HepG2 (cell line): ENCODE data around the gene PCSK7. TPM values are rescaled to one million over a fixed set of nuclear protein-coding genes. Genes with fewer than 3 reads are reported as not detected.

Source experiments
- ATAC-seq: fragments of 200-7000 bp; cut with Tn5 transposase; 3 replicates; pipeline ENCODE4 v1.9.1; 2020; ENCODE audit warnings: mild to moderate bottlenecking, moderate library complexity
- BruUV-seq: library from RNA; stranded (reverse); fragments of 400-500 nt; replicated peaks from 2 replicates; lab custom pipeline; 2021; lab: Mats Ljungman, UMichigan
- CTCF ChIA-PET: fragments of 300-600 bp; formaldehyde crosslinking; extraction: SDS; loops from one replicate; lab custom pipeline; 2021; ENCODE audit warnings: low total read pairs, inconsistent platforms, low intra/inter-chr PET ratio; lab: Yijun Ruan, JAX
- POLR2A ChIA-PET: fragments of 350-600 bp; sonication (Branson Sonifier 250); formaldehyde crosslinking; loops from one replicate; lab custom pipeline; 2020; ENCODE audit warnings: antibody characterized with exemption, inconsistent platforms; lab: Yijun Ruan, JAX
- DNase-seq: peaks from one replicate; pipeline ENCODE4 v3.0.0-alpha.2; 2015; ENCODE audit warnings: low spot score
- FAIRE-seq: peaks from 3 replicates; lab custom pipeline; 2011; peaks lifted over from hg19 to GRCh38; lab: Jason Lieb, UNC
- H2AFZ ChIP-seq: one replicate; pipeline ENCODE4 v1.6.1; 2011; ENCODE audit warnings: low read length, inconsistent platforms
- H3K27ac ChIP-seq: fragments of 300-600 bp; 3 replicates; pipeline ENCODE4 v1.8.0; 2011; ENCODE audit warnings: mixed run types, mild to moderate bottlenecking, mixed read lengths, low read length, inconsistent platforms; ENCODE audit not compliant: insufficient read depth; ENCODE audit errors: extremely low read length
- H3K27me3 ChIP-seq, 2 experiments: fragments of 200-600 bp in 1 of 2; 2 replicates in 1 of 2; 3 replicates in 1 of 2; pipeline versions ENCODE4 v1.6.0 to v1.8.0; 2011; ENCODE audit warnings: low read length in 2 of 2, mild to moderate bottlenecking in 2 of 2, moderate library complexity in 2 of 2, inconsistent platforms in 1 of 2; ENCODE audit not compliant: insufficient read depth in 2 of 2, control insufficient read depth in 1 of 2
- H3K36me3 ChIP-seq, 2 experiments: fragments of 200-600 bp in 1 of 2; replicated peaks in 1 of 2; 2 replicates in 1 of 2; 3 replicates in 1 of 2; pipeline versions ENCODE4 v1.5.1 to v1.8.0; 2011; ENCODE audit warnings: low read length in 2 of 2, inconsistent platforms in 1 of 2; ENCODE audit not compliant: insufficient read depth in 2 of 2, control insufficient read depth in 1 of 2
- H3K4me1 ChIP-seq: 2 replicates; pipeline ENCODE4 v1.5.1; 2012; ENCODE audit warnings: low read length, inconsistent platforms; ENCODE audit not compliant: insufficient read depth
- H3K4me2 ChIP-seq: 2 replicates; pipeline ENCODE4 v1.6.0; 2011; ENCODE audit warnings: low read depth, low read length, inconsistent platforms
- H3K4me3 ChIP-seq, 3 experiments: fragments of 200-600 bp in 1 of 3; sonication (generic), shearing (Covaris generic) in 1 of 3; replicated peaks in 1 of 3; 2 replicates each; pipeline ENCODE4 v1.5.1; 2011 to 2016; ENCODE audit warnings: low read length in 3 of 3, inconsistent platforms in 2 of 3, low read depth in 2 of 3, mild to moderate bottlenecking in 2 of 3, control low read depth in 1 of 3, mixed read lengths in 1 of 3; ENCODE audit not compliant: insufficient read depth in 1 of 3
- H3K79me2 ChIP-seq: one replicate; pipeline ENCODE4 v1.6.1; 2011; ENCODE audit warnings: low read length, inconsistent platforms; ENCODE audit not compliant: insufficient read depth
- H3K9ac ChIP-seq: 2 replicates; pipeline ENCODE4 v1.6.0; 2011; ENCODE audit warnings: mild to moderate bottlenecking, low read depth, low read length, inconsistent platforms; ENCODE audit not compliant: insufficient read depth
- H3K9me3 ChIP-seq: 2 replicates; pipeline ENCODE4 v1.5.1; 2012; ENCODE audit warnings: mild to moderate bottlenecking, low read length
- H4K20me1 ChIP-seq: 2 replicates; pipeline ENCODE4 v1.6.0; 2011; ENCODE audit warnings: inconsistent platforms, mild to moderate bottlenecking, low read length, moderate library complexity; ENCODE audit not compliant: insufficient read depth
- EEA1 ChIP-seq: sonication (generic); formaldehyde crosslinking; IDR thresholded peaks from 2 replicates; pipeline ENCODE4 v1.5.1; 2020; ENCODE audit warnings: mild to moderate bottlenecking, missing genetic modification reagents, borderline replicate concordance
- FIP1L1 ChIP-seq: fragments of 200-400 bp; formaldehyde crosslinking; IDR thresholded peaks from 2 replicates; pipeline ENCODE4 v1.6.1; 2018; ENCODE audit warnings: low read depth, mild to moderate bottlenecking, low read length, moderate library complexity, borderline replicate concordance; ENCODE audit not compliant: insufficient read depth
- KMT2B ChIP-seq: IDR thresholded peaks from 2 replicates; pipeline ENCODE4 v1.6.1; 2016; ENCODE audit warnings: missing genetic modification reagents, missing compliant biosample characterization
- POLR2G ChIP-seq: fragments of 200-400 bp; formaldehyde crosslinking; IDR thresholded peaks from 2 replicates; pipeline ENCODE4 v1.6.1; 2018; ENCODE audit warnings: mild to moderate bottlenecking, low read depth, low read length, moderate library complexity
- ZBTB7B ChIP-seq: sonication (generic); formaldehyde crosslinking; IDR thresholded peaks from 2 replicates; pipeline ENCODE4 v1.4.0; 2020; ENCODE audit warnings: missing genetic modification reagents
- ZHX2 ChIP-seq, 2 experiments: sonication (generic) in 1 of 2; formaldehyde crosslinking in 1 of 2; IDR thresholded peaks; 2 replicates each; pipeline versions ENCODE4 v1.6.1 to v1.9.0; 2014 to 2022; ENCODE audit warnings: antibody characterized with exemption in 1 of 2, borderline replicate concordance in 1 of 2, inconsistent platforms in 1 of 2, low read depth in 1 of 2, missing genetic modification reagents in 1 of 2
- ZNF629 ChIP-seq: sonication (generic); formaldehyde crosslinking; conservative IDR thresholded peaks from 2 replicates; pipeline ENCODE4 v1.5.0; 2020; ENCODE audit warnings: missing genetic modification reagents
- WGBS: methylation state at CpG from one replicate; pipeline ENCODE4 v1.1.6; 2017; ENCODE audit warnings: low lambda C conversion rate; 5-methylcytosine and 5-hydroxymethylcytosine counted together
- in situ Hi-C: cut with HindIII; loops from 2 replicates; pipeline ENCODE4 v1.10.0; 2017; ENCODE audit warnings: low pct_unique_long_range_greater_than_20kb; ENCODE audit not compliant: extremely low pct_ligation_motif_present
- intact Hi-C: fragments of 100-400 bp; cut with micrococcal nuclease; formaldehyde crosslinking; loops from one replicate; pipeline ENCODE4 v1.10.0; 2022; ENCODE audit not compliant: unreplicated experiment
- polyA plus RNA-seq, 8 experiments: library from polyadenylated mRNA; depleted of rRNA in 3 of 8; stranded (reverse) in 7 of 8; unstranded in 1 of 8; fragments of >200 nt; fragmentation: Illumina TruSeq in 4 of 8; extraction: Trizol in 4 of 8; gene quantifications; 2 replicates each; pipeline versions ENCODE4 v1.2.1 to v1.2.3, GENCODE V29; 2011 to 2016; ENCODE audit warnings: low read depth in 4 of 8, missing spikeins in 1 of 8, mixed read lengths in 1 of 8; ENCODE audit not compliant: insufficient read depth in 1 of 8
- total RNA-seq, 5 experiments: library from RNA; depleted of rRNA; stranded (reverse); fragments of >200 nt; fragmentation: Illumina TruSeq; extraction: Trizol; gene quantifications; 2 replicates each; pipeline ENCODE4 v1.2.3, GENCODE V29; 2016; ENCODE audit warnings: low read depth in 1 of 5

The PCSK7 gene
- total and polyA plus RNA-seq, 2 of the 13 experiments (the other 11 are each of a cell fraction or from before 2014, with no cell fraction given): 13.4 to 13.8 TPM

- DNase-seq (no peak), FAIRE-seq (no peak), ATAC-seq (no peak)
- H4K20me1 ChIP-seq: no peaks in the 10 kb centered on the region
- 97% methylated on average over 1 of the region's 8 CpGs for WGBS
- no peak overlapping the region for H3K27ac ChIP-seq
- TF ChIP-seq FIP1L1 (no peak), ZBTB7B (CRISPR knock-in tag) (no peak), EEA1 (CRISPR knock-in tag) (no peak), KMT2B (no peak), POLR2G (no peak)
- POLR2A ChIA-PET: no interaction called here
- no peak overlapping the region for H3K9ac ChIP-seq
- H3K36me3 ChIP-seq: peaks cover 8 to 18% of the 10 kb centered on the region in 2 experiments; a peak in 4 of 5 replicates
- H3K27me3 ChIP-seq: no peaks in the 10 kb centered on the region
- no peak overlapping the region for H3K4me3 ChIP-seq
- H3K79me2 ChIP-seq: no peaks in the 10 kb centered on the region
- no peak overlapping the region for H2AFZ ChIP-seq
- BruUV-seq: no TSS peak
- peaks cover 9% of the 10 kb centered on the region for H3K4me1 ChIP-seq
- intact Hi-C loops: no loop called here
- H3K9me3 ChIP-seq: no peaks in the 10 kb centered on the region
- CTCF ChIA-PET: no interaction called here
- in situ Hi-C loops: no loop called here
- H3K4me2 ChIP-seq: no peak overlapping the region
These were observed 41.8 kb downstream of the PCSK7 start for GRCh38 chr11:117189941-117190544.

GRCh38 chr11:117189191-117189940 lies 42.5 kb downstream of the PCSK7 start:
- POLR2A ChIA-PET: no interaction called here
- peaks cover 8 to 18% of the 10 kb centered on the region in 2 experiments; a peak in 4 of 5 replicates for H3K36me3 ChIP-seq
- no TSS peak for BruUV-seq

More at GRCh38 chr11:117189191-117189940, 42.5 kb downstream of the PCSK7 start:
- CTCF ChIA-PET: no interaction called here
- ATAC-seq (no peak), DNase-seq (no peak), FAIRE-seq (no peak)
- H4K20me1 ChIP-seq: no peaks in the 10 kb centered on the region
- no peak overlapping the region for H3K27ac ChIP-seq
- H3K9ac ChIP-seq: no peak overlapping the region
- no peaks in the 10 kb centered on the region for H3K27me3 ChIP-seq
- H2AFZ ChIP-seq: no peak overlapping the region
- TF ChIP-seq ZHX2 (IDR thresholded peaks at IDR 0.05; ENCODE audit: low read depth): no peak
- TF ChIP-seq ZHX2 (CRISPR knock-in tag; IDR thresholded peaks at IDR 0.05; ENCODE audit: borderline replicate concordance): no peak
- peak; percentile 71 for TF ChIP-seq ZNF629 (CRISPR knock-in tag)
- peaks cover 15% of the 10 kb centered on the region for H3K4me1 ChIP-seq
- 99% methylated on average over 10 of the region's 22 CpGs for WGBS
- intact Hi-C loops (no loop called here), in situ Hi-C loops (no loop called here)
- H3K4me2 ChIP-seq: no peak overlapping the region
- H3K4me3 ChIP-seq: no peak overlapping the region
- H3K9me3 ChIP-seq: no peaks in the 10 kb centered on the region
- no peaks in the 10 kb centered on the region for H3K79me2 ChIP-seq
